Trophoblast cell (in vitro differentiated cells and primary cell): ENCODE results near the gene COL5A2.

Experiments
- DNase-seq, 2 donors: peaks; one replicate each; pipeline ENCODE4 v3.0.0-alpha.2; 2016
- H2AFZ ChIP-seq: 2 replicates; pipeline ENCODE4 v1.6.1; 2013; ENCODE audit warnings: low read length, moderate library complexity, mild to moderate bottlenecking; ENCODE audit not compliant: insufficient read depth, poor library complexity
- H2AK5ac ChIP-seq: 2 replicates; pipeline ENCODE4 v1.6.1; 2013; ENCODE audit warnings: mild to moderate bottlenecking, low read length
- H2BK120ac ChIP-seq: 2 replicates; pipeline ENCODE4 v1.6.1; 2013; ENCODE audit warnings: low read length, mild to moderate bottlenecking, moderate library complexity; ENCODE audit not compliant: insufficient read depth, poor library complexity
- H2BK12ac ChIP-seq: 2 replicates; pipeline ENCODE4 v1.6.1; 2013; ENCODE audit warnings: mild to moderate bottlenecking, low read length, moderate library complexity
- H2BK5ac ChIP-seq: 2 replicates; pipeline ENCODE4 v1.6.1; 2013; ENCODE audit warnings: low read length, low read depth, moderate library complexity, mild to moderate bottlenecking; ENCODE audit not compliant: poor library complexity
- H3K14ac ChIP-seq: 2 replicates; pipeline ENCODE4 v1.6.1; 2013; ENCODE audit warnings: mild to moderate bottlenecking, low read length
- H3K18ac ChIP-seq: 2 replicates; pipeline ENCODE4 v1.6.1; 2013; ENCODE audit warnings: mild to moderate bottlenecking, low read length
- H3K23ac ChIP-seq: 2 replicates; pipeline ENCODE4 v1.6.1; 2013; ENCODE audit warnings: low read length
- H3K27ac ChIP-seq: 2 replicates; pipeline ENCODE4 v1.5.1; 2013; ENCODE audit warnings: low read depth, mild to moderate bottlenecking, inconsistent platforms, low read length, moderate library complexity
- H3K27me3 ChIP-seq: 2 replicates; pipeline ENCODE4 v1.6.1; 2013; ENCODE audit warnings: inconsistent platforms, mild to moderate bottlenecking, low read length, moderate library complexity; ENCODE audit not compliant: insufficient read depth
- H3K36me3 ChIP-seq, 2 experiments: 1 replicate in 1 of 2; 2 replicates in 1 of 2; pipeline ENCODE4 v1.6.1; 2013; ENCODE audit warnings: low read length in 2 of 2, mild to moderate bottlenecking in 2 of 2, moderate library complexity in 1 of 2; ENCODE audit not compliant: insufficient read depth in 2 of 2, control insufficient read depth in 1 of 2
- H3K4ac ChIP-seq: 2 replicates; pipeline ENCODE4 v1.6.1; 2013; ENCODE audit warnings: low read depth, mild to moderate bottlenecking, low read length, moderate library complexity
- H3K4me1 ChIP-seq, 2 experiments: 1 replicate in 1 of 2; 2 replicates in 1 of 2; pipeline ENCODE4 v1.6.1; 2013; ENCODE audit warnings: low read length in 2 of 2, mild to moderate bottlenecking in 2 of 2, moderate library complexity in 1 of 2; ENCODE audit not compliant: insufficient read depth in 2 of 2, control insufficient read depth in 1 of 2
- H3K4me2 ChIP-seq: 2 replicates; pipeline ENCODE4 v1.6.1; 2013; ENCODE audit warnings: inconsistent platforms, mild to moderate bottlenecking, low read length, moderate library complexity
- H3K4me3 ChIP-seq: 2 replicates; pipeline ENCODE4 v1.5.1; 2013; ENCODE audit warnings: mild to moderate bottlenecking, low read depth, low read length, inconsistent platforms
- H3K79me1 ChIP-seq: one replicate; pipeline ENCODE4 v1.6.1; 2013; ENCODE audit warnings: low read length
- H3K79me2 ChIP-seq: 2 replicates; pipeline ENCODE4 v1.6.1; 2013; ENCODE audit warnings: low read length, mild to moderate bottlenecking; ENCODE audit not compliant: control insufficient read depth, insufficient read depth, poor library complexity
- H3K9ac ChIP-seq: 2 replicates; pipeline ENCODE4 v1.6.1; 2013; ENCODE audit warnings: mild to moderate bottlenecking, low read length
- H3K9me3 ChIP-seq: 2 replicates; pipeline ENCODE4 v1.6.1; 2013; ENCODE audit warnings: low read depth, mild to moderate bottlenecking, control low read depth, inconsistent platforms, low read length; ENCODE audit not compliant: insufficient read depth
- H4K12ac ChIP-seq: 2 replicates; pipeline ENCODE4 v1.6.1; 2013; ENCODE audit warnings: low read depth, mild to moderate bottlenecking, low read length, moderate library complexity
- H4K8ac ChIP-seq: 2 replicates; pipeline ENCODE4 v1.6.1; 2013; ENCODE audit warnings: low read depth, mild to moderate bottlenecking, low read length, moderate library complexity
- H4K91ac ChIP-seq: one replicate; pipeline ENCODE4 v1.6.1; 2013; ENCODE audit warnings: low read depth, mild to moderate bottlenecking, low read length, moderate library complexity
- WGBS: extraction: QIAGEN DNeasy Blood & Tissue Kit; methylation state at CpG from one replicate; pipeline ENCODE4 v1.1.7; 2013; ENCODE audit warnings: missing lambda C conversion rate; ENCODE audit not compliant: insufficient read length, insufficient coverage; ENCODE audit errors: extremely low coverage; 5-methylcytosine and 5-hydroxymethylcytosine counted together

The COL5A2 gene

GRCh38 chr2:189176516-189176915 is 3.0 kb downstream of the COL5A2 start:
- H2BK120ac ChIP-seq: no peak overlapping the region
- no peak overlapping the region for H2AK5ac ChIP-seq
- no peaks in the 10 kb centered on the region for H3K36me3 ChIP-seq
- H3K9me3 ChIP-seq: no peaks in the 10 kb centered on the region
- peaks cover 4% of the 10 kb centered on the region for H3K79me1 ChIP-seq
- no peak overlapping the region for H2BK12ac ChIP-seq
- no peak overlapping the region for H3K18ac ChIP-seq
- H2BK5ac ChIP-seq: no peak overlapping the region
- H3K27me3 ChIP-seq: no peaks in the 10 kb centered on the region
- no peaks in the 10 kb centered on the region for H3K79me2 ChIP-seq
- H3K23ac ChIP-seq: no peak overlapping the region
- no peak overlapping the region for H3K14ac ChIP-seq
- H3K4me2 ChIP-seq: peak overlapping the region; percentile 57
- H3K4me1 ChIP-seq: no peaks in the 10 kb centered on the region
- no peak overlapping the region for H4K8ac ChIP-seq
- H3K4me3 ChIP-seq: no peak overlapping the region
- no peak overlapping the region for H2AFZ ChIP-seq
- H4K12ac ChIP-seq: no peak overlapping the region
- H4K91ac ChIP-seq: no peak overlapping the region
- H3K9ac ChIP-seq: no peak overlapping the region
- no peak for DNase-seq
- H3K4ac ChIP-seq: no peak overlapping the region
- no peak overlapping the region for H3K27ac ChIP-seq
- no CpG with 5 or more reads among the region's 3 CpGs for WGBS

GRCh38 chr2:189175869-189176433 is 3.6 kb downstream of the COL5A2 start:
- Histone ChIP-seq H3K27me3 (no peaks in the 10 kb centered on the region), H3K4me2 (no peak overlapping the region), H2BK12ac (no peak overlapping the region), H4K91ac (no peak overlapping the region), H3K9ac (no peak overlapping the region), H3K23ac (no peak overlapping the region), H3K4me3 (no peak overlapping the region), H2BK5ac (no peak overlapping the region), H3K79me1 (peaks cover 4% of the 10 kb centered on the region), H2AFZ (no peak overlapping the region), H2AK5ac (no peak overlapping the region), H3K36me3 (no peaks in the 10 kb centered on the region), H3K79me2 (no peaks in the 10 kb centered on the region), H4K8ac (no peak overlapping the region), H3K18ac (no peak overlapping the region), H3K14ac (no peak overlapping the region), H3K27ac (no peak overlapping the region), H4K12ac (no peak overlapping the region), H3K4ac (peak overlapping the region; percentile 55), H2BK120ac (no peak overlapping the region), H3K4me1 (no peaks in the 10 kb centered on the region), H3K9me3 (no peaks in the 10 kb centered on the region)
- no CpG with 5 or more reads among the region's 2 CpGs for WGBS
- DNase-seq: no peak

GRCh38 chr2:189171956-189172609 is 7.5 kb downstream of the COL5A2 start:
- no peak for DNase-seq
- H3K23ac ChIP-seq: no peak overlapping the region
- H3K14ac ChIP-seq: no peak overlapping the region
- no peak overlapping the region for H3K18ac ChIP-seq
- no peak overlapping the region for H2AFZ ChIP-seq
- H2BK5ac ChIP-seq: no peak overlapping the region
- H3K79me2 ChIP-seq: peaks cover 2% of the 10 kb centered on the region
- no CpG with 5 or more reads among the region's 1 CpG for WGBS
- no peak overlapping the region for H3K9ac ChIP-seq
- no peaks in the 10 kb centered on the region for H3K79me1 ChIP-seq
- H4K8ac ChIP-seq: no peak overlapping the region
- H3K4me3 ChIP-seq: no peak overlapping the region
- no peaks in the 10 kb centered on the region for H3K36me3 ChIP-seq
- peaks cover 0 to 2% of the 10 kb centered on the region in 2 experiments for H3K4me1 ChIP-seq
- no peak overlapping the region for H2AK5ac ChIP-seq
- H3K4me2 ChIP-seq: no peak overlapping the region
- H3K27me3 ChIP-seq: no peaks in the 10 kb centered on the region
- H3K27ac ChIP-seq: no peak overlapping the region
- no peak overlapping the region for H2BK120ac ChIP-seq
- H2BK12ac ChIP-seq: no peak overlapping the region
- H3K4ac ChIP-seq: no peak overlapping the region
- H4K12ac ChIP-seq: no peak overlapping the region
- no peak overlapping the region for H4K91ac ChIP-seq
- H3K9me3 ChIP-seq: no peaks in the 10 kb centered on the region

GRCh38 chr2:189168856-189169499 is 10.6 kb downstream of the COL5A2 start:
- WGBS: no CpG with 5 or more reads among the region's 2 CpGs
- DNase-seq: no peak

More at GRCh38 chr2:189168856-189169499, 10.6 kb downstream of the COL5A2 start:
- Histone ChIP-seq H4K12ac (no peak overlapping the region), H3K36me3 (no peaks in the 10 kb centered on the region), H3K23ac (no peak overlapping the region), H3K27me3 (no peaks in the 10 kb centered on the region), H3K4me1 (peaks cover 0 to 4% of the 10 kb centered on the region in 2 experiments), H2BK12ac (no peak overlapping the region), H4K91ac (no peak overlapping the region), H2BK120ac (no peak overlapping the region), H3K9me3 (no peaks in the 10 kb centered on the region), H3K27ac (no peak overlapping the region), H3K9ac (no peak overlapping the region), H3K4ac (no peak overlapping the region), H2AK5ac (no peak overlapping the region), H3K79me1 (no peaks in the 10 kb centered on the region), H3K79me2 (peaks cover 2% of the 10 kb centered on the region), H3K4me2 (no peak overlapping the region), H3K18ac (no peak overlapping the region), H2BK5ac (no peak overlapping the region), H3K4me3 (no peak overlapping the region), H3K14ac (no peak overlapping the region), H2AFZ (no peak overlapping the region), H4K8ac (no peak overlapping the region)
